22Rv1 (cell line): ENCODE data around the gene NEK10.
A peak's percentile ranks its signal among the peaks of the same experiment; 100 is the strongest.

Experiments used
- CTCF ChIP-seq: fragments of 450-650 bp; IDR thresholded peaks from 2 replicates; pipeline ENCODE4 v1.5.1; 2017; ENCODE audit warnings: mild to moderate bottlenecking
- ZFX ChIP-seq: fragments of 450-650 bp; IDR thresholded peaks from 2 replicates; pipeline ENCODE4 v1.6.1; 2017; ENCODE audit warnings: antibody characterized with exemption, borderline replicate concordance

GRCh38 chr3:27253831-27254230, 115.4 kb downstream of the NEK10 start:
- peak; percentile 74 for TF ChIP-seq CTCF
- no peak for TF ChIP-seq ZFX
